T-helper 17 cell (primary cell): ENCODE measurements around the gene DHTKD1. TPM values are rescaled to one million over a fixed set of nuclear protein-coding genes. Genes with fewer than 3 reads are reported as not detected.
A peak's percentile ranks its signal among the peaks of the same experiment; 100 is the strongest.
"Not testable (repeated sequence)": the region's sequence is repeated elsewhere in the genome, so short reads cannot be mapped to it uniquely, and the experiment has no call there.

ENCODE experiments used
- ATAC-seq: fragments of 150-1000 bp; cut with Tn5 transposase; 2 replicates; pipeline ENCODE4 v1.10.0; 2021; ENCODE audit warnings: mild to moderate bottlenecking, moderate library complexity
- DNase-seq, 3 donors: peaks; one replicate each; pipeline versions ENCODE4 v3.0.0 to v3.0.0-alpha.2; 2020 to 2021
- H3K9me3 ChIP-seq: one replicate; pipeline ENCODE4 v1.7.0; 2013; ENCODE audit warnings: low read length, mild to moderate bottlenecking; ENCODE audit not compliant: control insufficient read depth, poor library complexity, severe bottlenecking
- H3K27ac Mint-ChIP-seq: one replicate; pipeline ENCODE4 v1.8.0; 2022; ENCODE audit warnings: mild to moderate bottlenecking, moderate library complexity, mixed read lengths
- H3K27me3 Mint-ChIP-seq: one replicate; pipeline ENCODE4 v1.8.0; 2022; ENCODE audit warnings: mixed read lengths
- H3K36me3 Mint-ChIP-seq: one replicate; pipeline ENCODE4 v1.8.0; 2022; ENCODE audit warnings: low read depth, mixed read lengths
- H3K4me1 Mint-ChIP-seq: one replicate; pipeline ENCODE4 v1.8.0; 2022; ENCODE audit warnings: mild to moderate bottlenecking, mixed read lengths
- H3K4me3 Mint-ChIP-seq: one replicate; pipeline ENCODE4 v1.8.0; 2022; ENCODE audit warnings: mild to moderate bottlenecking, moderate library complexity, mixed read lengths
- total RNA-seq, 4 donors: library from RNA in 2 of 4; stranded (reverse) in 2 of 4; gene quantifications; one replicate each; pipeline ENCODE4 v1.2.3 and lab custom pipeline; 2022 to 2026

DHTKD1 gene
- total RNA-seq, 2 donors from 2014 or later = 8.9 to 10.3 TPM

DNA sequence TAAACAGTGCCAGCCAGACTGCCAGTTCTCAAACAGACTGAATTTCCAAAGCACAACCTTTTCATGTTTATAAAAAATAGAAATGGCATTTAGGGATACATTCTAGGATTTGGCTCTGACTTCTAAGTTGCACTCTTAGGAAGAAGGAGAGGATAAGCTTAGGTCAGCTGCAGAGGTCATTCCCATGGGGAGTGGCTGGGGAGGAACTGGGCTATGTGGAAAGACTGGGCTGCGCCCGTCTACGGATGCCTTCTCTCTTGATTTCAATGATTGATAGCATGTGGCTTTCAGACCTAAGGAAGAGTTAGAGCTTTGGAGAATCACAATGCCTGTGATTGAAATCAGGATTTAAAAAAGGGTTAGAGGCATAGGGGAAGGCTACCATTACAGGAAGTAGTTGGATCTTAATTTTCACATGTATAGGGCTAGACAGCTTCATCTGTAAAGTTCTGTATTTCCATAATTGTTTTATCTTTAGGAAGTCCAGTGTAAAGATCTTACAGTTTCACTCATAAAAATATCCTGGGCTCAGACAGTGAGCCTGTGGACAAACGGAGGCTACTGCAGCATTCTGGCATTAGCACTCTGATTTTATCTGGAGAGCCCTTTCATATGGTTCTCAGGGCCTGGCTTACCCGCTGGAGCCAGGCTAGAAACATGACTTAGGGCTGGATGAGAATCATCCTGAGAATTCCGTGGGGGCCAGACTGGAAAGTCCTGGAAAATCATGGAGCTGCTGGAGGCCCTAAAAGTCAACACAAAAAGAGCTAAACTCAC is 97.4 kb downstream of the DHTKD1 start:
- DNase-seq (no peak), ATAC-seq (no peak)
- Mint-ChIP-seq H3K36me3 (peaks cover 9% of the 10 kb centered on the region), H3K27me3 (no peaks in the 10 kb centered on the region), H3K4me1 (no peaks in the 10 kb centered on the region), H3K27ac (peak overlapping the region; percentile 11), H3K4me3 (peak overlapping the region; percentile 25)
- no peaks in the 10 kb centered on the region for H3K9me3 ChIP-seq

DNA sequence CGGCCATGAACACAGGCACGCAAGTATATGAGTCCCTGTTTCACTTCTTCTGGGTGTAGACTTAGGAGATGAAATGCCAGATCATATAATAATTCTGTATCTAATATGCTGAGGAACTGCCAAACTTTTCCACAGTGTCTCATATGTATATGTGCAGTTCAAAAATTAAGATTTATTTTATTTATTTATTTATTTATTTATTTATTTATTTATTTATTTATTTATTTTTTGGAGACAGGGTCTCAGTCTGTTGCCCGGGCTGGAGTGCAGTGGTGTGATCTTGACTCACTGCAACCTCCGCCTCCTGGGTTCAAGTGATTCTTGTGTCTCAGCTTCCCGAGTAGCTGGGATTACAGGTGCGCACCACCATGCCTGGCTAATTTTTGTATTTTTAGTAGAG is 102.8 kb downstream of the DHTKD1 start:
- H3K27ac Mint-ChIP-seq, H3K36me3 Mint-ChIP-seq, H3K4me1 Mint-ChIP-seq, DNase-seq, H3K27me3 Mint-ChIP-seq, ATAC-seq, H3K4me3 Mint-ChIP-seq, H3K9me3 ChIP-seq: not testable (repeated sequence)

Other genes with a start within 250 kb of the DHTKD1 start
- 1 to 10 TPM; 3.2 to 5.1 TPM for gene PROSER2, start 245.6 kb upstream of the DHTKD1 start, total RNA-seq
- gene UPF2, start 26.1 kb upstream of the DHTKD1 start, total RNA-seq = 10 to 100 TPM; 21.5 to 24.7 TPM
- gene SEC61A2, start 60.7 kb downstream of the DHTKD1 start, total RNA-seq = 10 to 100 TPM; 17.2 to 18.9 TPM
- gene NUDT5, start 126.9 kb downstream of the DHTKD1 start, total RNA-seq = 10 to 100 TPM; 27.8 to 33.5 TPM
- 10 to 100 TPM; 35.9 to 52.8 TPM for gene CDC123, start 127.2 kb downstream of the DHTKD1 start, total RNA-seq